ENCODE measurements around the gene ZMYND8. TPM values are rescaled to one million over a fixed set of nuclear protein-coding genes. Genes with fewer than 3 reads are reported as not detected.

Gene ZMYND8
- total and polyA plus RNA-seq, 10 of the 15 experiments (the other 5 are each of a cell fraction or from before 2014, with no cell fraction given), result 12.9 to 54.8 (median 23.1) TPM

GRCh38 chr20:47351643-47352331 lies 4.7 kb downstream of the ZMYND8 start (continued):
- TF ChIP-seq CEBPZ (IDR thresholded peaks at IDR 0.05; ENCODE audit: low read depth, low read length), result no peak
- TF ChIP-seq ZBTB40 (IDR thresholded peaks at IDR 0.05; ENCODE audit: borderline replicate concordance), result no peak
- TF ChIP-seq NFYB (IDR thresholded peaks at IDR 0.05; ENCODE audit: insufficient read depth, low read depth, low read length), result no peak
- no peak for TF ChIP-seq SMAD5 (IDR thresholded peaks at IDR 0.05; ENCODE audit: low read depth)
- no peak for TF ChIP-seq RCOR1 (conservative IDR thresholded peaks at IDR 0.05; ENCODE audit: low read depth, low read length)
- TF ChIP-seq RELA (IDR thresholded peaks at IDR 0.05; ENCODE audit: borderline replicate concordance, partially characterized antibody), result peak; percentile 31
- no peak for TF ChIP-seq CTCF (IDR thresholded peaks at IDR 0.05 in 2 of 3, conservative IDR thresholded peaks at IDR 0.05 in 1 of 3; ENCODE audit: control insufficient read depth in 2 of 3, extremely low read depth in 1 of 3, insufficient read depth in 1 of 3, low read depth in 3 of 3, low read length in 3 of 3)
- TF ChIP-seq PAX8 (IDR thresholded peaks at IDR 0.05), result no peak
- TF ChIP-seq TAF1 (IDR thresholded peaks at IDR 0.05; ENCODE audit: borderline replicate concordance, low read depth, low read length), result no peak
- no peak for TF ChIP-seq ZNF217 (IDR thresholded peaks at IDR 0.05)
- TF ChIP-seq YBX1 (IDR thresholded peaks at IDR 0.05), result no peak
- no peak for TF ChIP-seq LARP7 (IDR thresholded peaks at IDR 0.05)
- TF ChIP-seq YY1 (IDR thresholded peaks at IDR 0.05; ENCODE audit: low read depth, low read length), result peak; percentile 98
- TF ChIP-seq FOXK2 (IDR thresholded peaks at IDR 0.05), result no peak
- TF ChIP-seq BRCA1 (IDR thresholded peaks at IDR 0.05; ENCODE audit: low read depth, low read length), result no peak
- TF ChIP-seq NFXL1 (IDR thresholded peaks at IDR 0.05; ENCODE audit: borderline replicate concordance), result peak; percentile 25; the same call in 1 of the 2 replicates
- peak; percentile 96 for TF ChIP-seq RFX5 (IDR thresholded peaks at IDR 0.05; ENCODE audit: low read depth, low read length)
- no peak for TF ChIP-seq KDM1A (IDR thresholded peaks at IDR 0.05; ENCODE audit: borderline replicate concordance)

All from GM12878 (cell line).